Measurements from ENCODE around the gene ZNFX1.

- TF ChIP-seq, protein P1, sequence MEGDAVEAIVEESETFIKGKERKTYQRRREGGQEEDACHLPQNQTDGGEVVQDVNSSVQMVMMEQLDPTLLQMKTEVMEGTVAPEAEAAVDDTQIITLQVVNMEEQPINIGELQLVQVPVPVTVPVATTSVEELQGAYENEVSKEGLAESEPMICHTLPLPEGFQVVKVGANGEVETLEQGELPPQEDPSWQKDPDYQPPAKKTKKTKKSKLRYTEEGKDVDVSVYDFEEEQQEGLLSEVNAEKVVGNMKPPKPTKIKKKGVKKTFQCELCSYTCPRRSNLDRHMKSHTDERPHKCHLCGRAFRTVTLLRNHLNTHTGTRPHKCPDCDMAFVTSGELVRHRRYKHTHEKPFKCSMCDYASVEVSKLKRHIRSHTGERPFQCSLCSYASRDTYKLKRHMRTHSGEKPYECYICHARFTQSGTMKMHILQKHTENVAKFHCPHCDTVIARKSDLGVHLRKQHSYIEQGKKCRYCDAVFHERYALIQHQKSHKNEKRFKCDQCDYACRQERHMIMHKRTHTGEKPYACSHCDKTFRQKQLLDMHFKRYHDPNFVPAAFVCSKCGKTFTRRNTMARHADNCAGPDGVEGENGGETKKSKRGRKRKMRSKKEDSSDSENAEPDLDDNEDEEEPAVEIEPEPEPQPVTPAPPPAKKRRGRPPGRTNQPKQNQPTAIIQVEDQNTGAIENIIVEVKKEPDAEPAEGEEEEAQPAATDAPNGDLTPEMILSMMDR (IDR thresholded peaks at IDR 0.05): no peak
- no peak for TF ChIP-seq POLR2A (IDR thresholded peaks at IDR 0.05)
These were observed 40.2 kb upstream of the ZNFX1 start for GRCh38 chr20:49318091-49318429.

Data from heart left ventricle (tissue), 13 donors.